ENCODE results near the gene LIFR. TPM values are rescaled to one million over a fixed set of nuclear protein-coding genes. Genes with fewer than 3 reads are reported as not detected.

The LIFR gene
- polyA plus RNA-seq, 1 of the 3 experiments (the other 2 are of a cell fraction): 3.8 TPM

DNA sequence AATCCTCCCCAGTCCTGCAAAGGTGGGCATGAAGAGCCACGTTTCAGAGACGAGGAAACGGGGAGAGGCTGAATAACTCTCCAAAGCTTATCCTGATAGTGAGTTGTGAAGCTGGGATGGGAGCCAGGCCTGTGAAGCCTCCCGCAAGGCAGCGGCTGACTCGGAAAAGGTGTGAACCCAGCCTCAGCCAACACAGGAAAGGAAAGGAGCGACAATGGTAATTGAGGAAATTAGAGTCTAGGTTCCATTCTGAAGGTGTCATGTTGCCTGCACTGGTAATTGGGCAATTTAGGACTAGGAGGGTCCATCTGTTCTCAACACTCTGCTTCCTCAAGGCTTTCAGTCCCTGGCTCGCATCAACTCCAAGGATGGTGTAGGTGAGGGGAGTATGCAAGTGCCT lies 83.4 kb downstream of the LIFR start:
- no peaks in the 10 kb centered on the region for H4K20me1 ChIP-seq (ENCODE audit: insufficient read depth)
- no peaks in the 10 kb centered on the region for H3K79me2 ChIP-seq (ENCODE audit: insufficient read depth)
- no peak overlapping the region for H2AFZ ChIP-seq (ENCODE audit: low read depth)
- no peak for DNase-seq
- ChIA-PET CTCF (interaction anchor here (0.8 to 1.4 kb wide), 3 partner anchors 12 to 78 kb away, joined by 3 to 5 read pairs (median 3); no protein-coding TSS in a partner anchor), POLR2A (no interaction called here)
- H3K27ac ChIP-seq (ENCODE audit: low read depth in 2 of 2, low read length in 1 of 2): no peak overlapping the region
- H3K4me2 ChIP-seq: no peak overlapping the region
- no peaks in the 10 kb centered on the region; the same call in 1 of the 2 replicates for H3K9me2 ChIP-seq
- no peak overlapping the region for H3K4me3 ChIP-seq (ENCODE audit: low read depth in 2 of 2, low read length in 1 of 2)
- H3K27me3 ChIP-seq (ENCODE audit: insufficient read depth): no peaks in the 10 kb centered on the region
- WGBS (ENCODE audit: low lambda C conversion rate): 97% methylated on average over 8 of the region's 8 CpGs
- H3K4me1 ChIP-seq (ENCODE audit: control insufficient read depth in 1 of 2, insufficient read depth in 2 of 2, low read depth in 1 of 2, low read length in 1 of 2): peaks cover 0 to 12% of the 10 kb centered on the region in 2 experiments; a peak in 3 of 4 replicates
- no peak for TF ChIP-seq RXRA (IDR thresholded peaks at IDR 0.05; ENCODE audit: borderline replicate concordance, low read depth)
- TF ChIP-seq MXI1 (IDR thresholded peaks at IDR 0.05; ENCODE audit: low read depth, low read length): no peak
- no peak for TF ChIP-seq RCOR1 (IDR thresholded peaks at IDR 0.05; ENCODE audit: low read length)
- no peak for TF ChIP-seq RAD21 (IDR thresholded peaks at IDR 0.05; ENCODE audit: low read length)
- TF ChIP-seq, protein P1, sequence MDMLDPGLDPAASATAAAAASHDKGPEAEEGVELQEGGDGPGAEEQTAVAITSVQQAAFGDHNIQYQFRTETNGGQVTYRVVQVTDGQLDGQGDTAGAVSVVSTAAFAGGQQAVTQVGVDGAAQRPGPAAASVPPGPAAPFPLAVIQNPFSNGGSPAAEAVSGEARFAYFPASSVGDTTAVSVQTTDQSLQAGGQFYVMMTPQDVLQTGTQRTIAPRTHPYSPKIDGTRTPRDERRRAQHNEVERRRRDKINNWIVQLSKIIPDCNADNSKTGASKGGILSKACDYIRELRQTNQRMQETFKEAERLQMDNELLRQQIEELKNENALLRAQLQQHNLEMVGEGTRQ (IDR thresholded peaks at IDR 0.05; ENCODE audit: borderline replicate concordance, low read depth, low read length): no peak
- TF ChIP-seq, protein P2, sequence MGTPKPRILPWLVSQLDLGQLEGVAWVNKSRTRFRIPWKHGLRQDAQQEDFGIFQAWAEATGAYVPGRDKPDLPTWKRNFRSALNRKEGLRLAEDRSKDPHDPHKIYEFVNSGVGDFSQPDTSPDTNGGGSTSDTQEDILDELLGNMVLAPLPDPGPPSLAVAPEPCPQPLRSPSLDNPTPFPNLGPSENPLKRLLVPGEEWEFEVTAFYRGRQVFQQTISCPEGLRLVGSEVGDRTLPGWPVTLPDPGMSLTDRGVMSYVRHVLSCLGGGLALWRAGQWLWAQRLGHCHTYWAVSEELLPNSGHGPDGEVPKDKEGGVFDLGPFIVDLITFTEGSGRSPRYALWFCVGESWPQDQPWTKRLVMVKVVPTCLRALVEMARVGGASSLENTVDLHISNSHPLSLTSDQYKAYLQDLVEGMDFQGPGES (IDR thresholded peaks at IDR 0.05; ENCODE audit: low read depth, low read length): no peak
- no peak for TF ChIP-seq NFIC (IDR thresholded peaks at IDR 0.05; ENCODE audit: borderline replicate concordance)
- no peak for TF ChIP-seq ELF1 (IDR thresholded peaks at IDR 0.05)
- no peak for TF ChIP-seq FOXJ3 (CRISPR knock-in tag; IDR thresholded peaks at IDR 0.05)
- TF ChIP-seq YY1 (IDR thresholded peaks at IDR 0.05; ENCODE audit: low read depth): no peak
- TF ChIP-seq, protein P3, sequence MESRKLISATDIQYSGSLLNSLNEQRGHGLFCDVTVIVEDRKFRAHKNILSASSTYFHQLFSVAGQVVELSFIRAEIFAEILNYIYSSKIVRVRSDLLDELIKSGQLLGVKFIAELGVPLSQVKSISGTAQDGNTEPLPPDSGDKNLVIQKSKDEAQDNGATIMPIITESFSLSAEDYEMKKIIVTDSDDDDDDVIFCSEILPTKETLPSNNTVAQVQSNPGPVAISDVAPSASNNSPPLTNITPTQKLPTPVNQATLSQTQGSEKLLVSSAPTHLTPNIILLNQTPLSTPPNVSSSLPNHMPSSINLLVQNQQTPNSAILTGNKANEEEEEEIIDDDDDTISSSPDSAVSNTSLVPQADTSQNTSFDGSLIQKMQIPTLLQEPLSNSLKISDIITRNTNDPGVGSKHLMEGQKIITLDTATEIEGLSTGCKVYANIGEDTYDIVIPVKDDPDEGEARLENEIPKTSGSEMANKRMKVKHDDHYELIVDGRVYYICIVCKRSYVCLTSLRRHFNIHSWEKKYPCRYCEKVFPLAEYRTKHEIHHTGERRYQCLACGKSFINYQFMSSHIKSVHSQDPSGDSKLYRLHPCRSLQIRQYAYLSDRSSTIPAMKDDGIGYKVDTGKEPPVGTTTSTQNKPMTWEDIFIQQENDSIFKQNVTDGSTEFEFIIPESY (IDR thresholded peaks at IDR 0.05; ENCODE audit: borderline replicate concordance, low read depth): no peak
- TF ChIP-seq TAF1 (IDR thresholded peaks at IDR 0.05; ENCODE audit: borderline replicate concordance, low read depth, low read length): no peak
- TF ChIP-seq TCF12 (IDR thresholded peaks at IDR 0.05): no peak
- no peak for TF ChIP-seq GABPA (IDR thresholded peaks at IDR 0.05; ENCODE audit: low read depth)
- no peaks in the 10 kb centered on the region for H3K9me3 ChIP-seq
- peaks cover 4% of the 10 kb centered on the region for H3F3A ChIP-seq (replicated peaks; ENCODE audit: insufficient read depth)
- H3K36me3 ChIP-seq (replicated peaks in 1 of 2; ENCODE audit: control insufficient read depth in 1 of 2, insufficient read depth in 2 of 2, low read length in 1 of 2): no peaks in the 10 kb centered on the region
- no peak overlapping the region for H3K9ac ChIP-seq

DNA sequence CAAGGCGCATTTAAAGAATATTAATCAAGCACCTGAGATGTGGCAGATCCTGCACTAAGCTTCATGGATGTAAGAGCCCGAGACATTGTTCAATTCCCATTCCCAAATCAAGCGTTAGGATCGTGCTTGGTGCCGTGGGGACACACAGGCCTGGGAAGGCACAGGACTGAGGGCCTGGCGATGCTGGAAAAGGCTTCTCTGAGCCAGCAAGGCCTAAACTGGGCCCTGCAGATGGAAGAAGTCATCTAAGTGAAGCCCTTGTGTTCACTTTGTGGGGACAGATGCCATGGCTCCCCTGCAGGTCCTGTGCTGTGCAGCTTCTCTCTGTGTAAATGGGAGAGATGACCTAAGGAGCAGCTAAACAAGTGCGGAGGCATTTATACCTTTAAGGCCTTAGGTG lies 83.9 kb downstream of the LIFR start:
- H3K27ac ChIP-seq (ENCODE audit: low read depth in 2 of 2, low read length in 1 of 2): no peak overlapping the region

More for the DNA sequence above, 83.9 kb downstream of the LIFR start:
- no peaks in the 10 kb centered on the region for H4K20me1 ChIP-seq (ENCODE audit: insufficient read depth)
- CTCF ChIA-PET: interaction anchor here (0.8 to 1.4 kb wide), 3 partner anchors 13 to 78 kb away, joined by 3 to 5 read pairs (median 3); no protein-coding TSS in a partner anchor
- H2AFZ ChIP-seq (ENCODE audit: low read depth): no peak overlapping the region
- H3K9me2 ChIP-seq: no peaks in the 10 kb centered on the region; the same call in 1 of the 2 replicates
- no peak overlapping the region for H3K9ac ChIP-seq
- no peak overlapping the region for H3K4me2 ChIP-seq
- H3K4me3 ChIP-seq (ENCODE audit: low read depth in 2 of 2, low read length in 1 of 2): no peak overlapping the region
- WGBS (ENCODE audit: low lambda C conversion rate): 98% methylated on average over 7 of the region's 7 CpGs
- DNase-seq: no peak
- H3K4me1 ChIP-seq (ENCODE audit: control insufficient read depth in 1 of 2, insufficient read depth in 2 of 2, low read depth in 1 of 2, low read length in 1 of 2): peaks cover 0 to 17% of the 10 kb centered on the region in 2 experiments; a peak in 3 of 4 replicates
- H3K27me3 ChIP-seq (ENCODE audit: insufficient read depth): no peaks in the 10 kb centered on the region
- TF ChIP-seq, protein P4, sequence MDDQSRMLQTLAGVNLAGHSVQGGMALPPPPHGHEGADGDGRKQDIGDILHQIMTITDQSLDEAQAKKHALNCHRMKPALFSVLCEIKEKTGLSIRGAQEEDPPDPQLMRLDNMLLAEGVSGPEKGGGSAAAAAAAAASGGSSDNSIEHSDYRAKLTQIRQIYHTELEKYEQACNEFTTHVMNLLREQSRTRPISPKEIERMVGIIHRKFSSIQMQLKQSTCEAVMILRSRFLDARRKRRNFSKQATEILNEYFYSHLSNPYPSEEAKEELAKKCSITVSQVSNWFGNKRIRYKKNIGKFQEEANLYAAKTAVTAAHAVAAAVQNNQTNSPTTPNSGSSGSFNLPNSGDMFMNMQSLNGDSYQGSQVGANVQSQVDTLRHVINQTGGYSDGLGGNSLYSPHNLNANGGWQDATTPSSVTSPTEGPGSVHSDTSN (IDR thresholded peaks at IDR 0.05): no peak
- TF ChIP-seq, protein P5, sequence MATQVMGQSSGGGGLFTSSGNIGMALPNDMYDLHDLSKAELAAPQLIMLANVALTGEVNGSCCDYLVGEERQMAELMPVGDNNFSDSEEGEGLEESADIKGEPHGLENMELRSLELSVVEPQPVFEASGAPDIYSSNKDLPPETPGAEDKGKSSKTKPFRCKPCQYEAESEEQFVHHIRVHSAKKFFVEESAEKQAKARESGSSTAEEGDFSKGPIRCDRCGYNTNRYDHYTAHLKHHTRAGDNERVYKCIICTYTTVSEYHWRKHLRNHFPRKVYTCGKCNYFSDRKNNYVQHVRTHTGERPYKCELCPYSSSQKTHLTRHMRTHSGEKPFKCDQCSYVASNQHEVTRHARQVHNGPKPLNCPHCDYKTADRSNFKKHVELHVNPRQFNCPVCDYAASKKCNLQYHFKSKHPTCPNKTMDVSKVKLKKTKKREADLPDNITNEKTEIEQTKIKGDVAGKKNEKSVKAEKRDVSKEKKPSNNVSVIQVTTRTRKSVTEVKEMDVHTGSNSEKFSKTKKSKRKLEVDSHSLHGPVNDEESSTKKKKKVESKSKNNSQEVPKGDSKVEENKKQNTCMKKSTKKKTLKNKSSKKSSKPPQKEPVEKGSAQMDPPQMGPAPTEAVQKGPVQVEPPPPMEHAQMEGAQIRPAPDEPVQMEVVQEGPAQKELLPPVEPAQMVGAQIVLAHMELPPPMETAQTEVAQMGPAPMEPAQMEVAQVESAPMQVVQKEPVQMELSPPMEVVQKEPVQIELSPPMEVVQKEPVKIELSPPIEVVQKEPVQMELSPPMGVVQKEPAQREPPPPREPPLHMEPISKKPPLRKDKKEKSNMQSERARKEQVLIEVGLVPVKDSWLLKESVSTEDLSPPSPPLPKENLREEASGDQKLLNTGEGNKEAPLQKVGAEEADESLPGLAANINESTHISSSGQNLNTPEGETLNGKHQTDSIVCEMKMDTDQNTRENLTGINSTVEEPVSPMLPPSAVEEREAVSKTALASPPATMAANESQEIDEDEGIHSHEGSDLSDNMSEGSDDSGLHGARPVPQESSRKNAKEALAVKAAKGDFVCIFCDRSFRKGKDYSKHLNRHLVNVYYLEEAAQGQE (IDR thresholded peaks at IDR 0.05; ENCODE audit: low read depth, low read length): no peak
- TF ChIP-seq JUND (IDR thresholded peaks at IDR 0.05): no peak
- TF ChIP-seq TCF12 (IDR thresholded peaks at IDR 0.05): no peak
- POLR2A ChIA-PET: no interaction called here
- H3K9me3 ChIP-seq: no peaks in the 10 kb centered on the region
- H3K36me3 ChIP-seq (replicated peaks in 1 of 2; ENCODE audit: control insufficient read depth in 1 of 2, insufficient read depth in 2 of 2, low read length in 1 of 2): no peaks in the 10 kb centered on the region
- peaks cover 7% of the 10 kb centered on the region for H3F3A ChIP-seq (replicated peaks; ENCODE audit: insufficient read depth)
- H3K79me2 ChIP-seq (ENCODE audit: insufficient read depth): no peaks in the 10 kb centered on the region

Measured in SK-N-SH (cell line).